Measurements from ENCODE around the gene SCCPDH.

SCCPDH gene

GRCh38 chr1:246814890-246815289 is 90.7 kb downstream of the SCCPDH start:
- in situ Hi-C loops (cut with HindIII; ENCODE audit: low pct_ligation_motif_present, low pct_unique_long_range_greater_than_20kb, low sequenced_read_pairs), result no loop called here
- DNase-seq, result no peak

GRCh38 chr1:246815693-246816270 is 91.6 kb downstream of the SCCPDH start:
- DNase-seq, result no peak
- in situ Hi-C loops (cut with HindIII; ENCODE audit: low pct_ligation_motif_present, low pct_unique_long_range_greater_than_20kb, low sequenced_read_pairs), result no loop called here

Data from ACHN (cell line).